ENCODE results near the gene PRKCE. TPM values are rescaled to one million over a fixed set of nuclear protein-coding genes. Genes with fewer than 3 reads are reported as not detected.

Gene PRKCE
- total RNA-seq, 4 donors from 2014 or later, result 10.9 to 19.6 (median 14.9) TPM

DNA sequence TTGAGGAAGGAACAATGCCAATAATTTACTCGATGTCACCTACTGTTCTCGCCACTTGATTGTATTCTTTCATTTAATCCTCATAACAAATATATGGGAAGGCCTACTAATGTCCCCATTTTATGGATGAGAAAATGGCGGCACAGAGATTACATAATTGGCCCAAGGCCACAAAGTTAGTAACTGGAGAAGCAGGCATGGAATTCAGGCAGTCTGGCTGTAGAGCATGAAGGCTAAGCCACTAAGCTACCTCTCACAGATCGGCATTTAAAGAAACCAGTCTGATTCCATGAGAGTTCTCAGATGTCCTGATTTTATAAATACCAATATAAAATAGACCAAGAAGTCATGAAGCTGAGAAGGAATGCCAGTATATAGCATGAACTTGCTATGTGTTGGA lies 523.9 kb downstream of the PRKCE start:
- TF ChIP-seq, protein P1, sequence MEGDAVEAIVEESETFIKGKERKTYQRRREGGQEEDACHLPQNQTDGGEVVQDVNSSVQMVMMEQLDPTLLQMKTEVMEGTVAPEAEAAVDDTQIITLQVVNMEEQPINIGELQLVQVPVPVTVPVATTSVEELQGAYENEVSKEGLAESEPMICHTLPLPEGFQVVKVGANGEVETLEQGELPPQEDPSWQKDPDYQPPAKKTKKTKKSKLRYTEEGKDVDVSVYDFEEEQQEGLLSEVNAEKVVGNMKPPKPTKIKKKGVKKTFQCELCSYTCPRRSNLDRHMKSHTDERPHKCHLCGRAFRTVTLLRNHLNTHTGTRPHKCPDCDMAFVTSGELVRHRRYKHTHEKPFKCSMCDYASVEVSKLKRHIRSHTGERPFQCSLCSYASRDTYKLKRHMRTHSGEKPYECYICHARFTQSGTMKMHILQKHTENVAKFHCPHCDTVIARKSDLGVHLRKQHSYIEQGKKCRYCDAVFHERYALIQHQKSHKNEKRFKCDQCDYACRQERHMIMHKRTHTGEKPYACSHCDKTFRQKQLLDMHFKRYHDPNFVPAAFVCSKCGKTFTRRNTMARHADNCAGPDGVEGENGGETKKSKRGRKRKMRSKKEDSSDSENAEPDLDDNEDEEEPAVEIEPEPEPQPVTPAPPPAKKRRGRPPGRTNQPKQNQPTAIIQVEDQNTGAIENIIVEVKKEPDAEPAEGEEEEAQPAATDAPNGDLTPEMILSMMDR (IDR thresholded peaks at IDR 0.05; ENCODE audit: low read depth), result no peak

DNA sequence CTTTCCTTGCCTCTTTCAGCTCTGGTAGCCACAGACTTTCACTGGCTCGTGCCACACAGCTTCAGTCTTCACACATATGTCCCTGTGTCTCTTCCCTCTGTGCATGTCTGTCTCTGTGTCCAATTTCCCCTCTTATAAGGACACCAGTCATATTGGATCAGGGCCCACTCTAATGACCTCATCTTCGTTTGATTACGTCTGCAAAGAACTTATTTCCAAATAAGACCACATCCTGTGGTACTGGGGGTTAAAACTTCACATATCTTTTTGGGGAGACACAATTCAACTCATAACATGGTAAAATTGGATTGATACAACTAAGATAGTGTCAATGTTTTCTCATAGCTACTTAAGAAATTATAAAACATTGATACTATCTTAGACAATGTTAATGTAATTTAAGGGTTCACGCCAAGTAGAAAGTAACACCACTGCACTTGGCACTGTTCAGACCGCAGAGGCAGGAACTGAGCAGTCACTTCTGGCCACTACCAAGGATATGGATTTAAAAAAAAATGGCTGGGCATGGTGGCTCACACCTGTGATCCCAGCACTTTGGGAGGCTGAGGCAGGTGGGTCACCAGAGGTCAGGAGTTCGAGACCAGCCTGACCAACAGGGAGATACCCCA lies 526.1 kb downstream of the PRKCE start:
- TF ChIP-seq, protein P1 (IDR thresholded peaks at IDR 0.05; ENCODE audit: low read depth), result no peak

DNA sequence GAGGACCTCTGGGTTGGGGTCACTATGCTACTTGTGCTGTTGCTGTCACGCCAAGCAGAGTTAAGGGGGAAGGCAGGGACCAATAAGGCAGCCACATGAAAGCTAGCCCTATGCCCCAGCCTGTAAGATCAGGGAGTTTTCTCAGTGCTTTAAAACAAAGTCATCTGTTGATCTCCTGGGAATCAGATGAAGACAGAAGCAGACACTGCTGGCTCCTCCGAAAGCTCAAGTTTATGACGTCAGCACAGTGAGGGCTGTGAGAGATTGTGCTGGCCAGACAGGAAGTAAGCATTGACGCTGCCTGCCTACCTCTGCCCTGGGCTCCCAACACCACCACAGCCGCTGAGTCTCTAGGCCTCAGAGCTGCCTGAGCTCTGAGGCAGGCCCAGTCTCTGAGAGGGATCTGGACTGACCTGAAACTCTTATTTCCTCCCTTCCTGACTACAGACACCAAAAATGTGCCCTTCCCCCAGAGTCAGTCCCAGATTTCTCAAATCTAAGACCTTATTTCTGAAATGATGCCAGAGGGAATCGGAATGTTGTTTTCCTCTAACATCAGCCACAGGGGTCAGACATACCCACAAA lies 527.7 kb downstream of the PRKCE start:
- TF ChIP-seq, protein P1 (IDR thresholded peaks at IDR 0.05; ENCODE audit: low read depth), result no peak

DNA sequence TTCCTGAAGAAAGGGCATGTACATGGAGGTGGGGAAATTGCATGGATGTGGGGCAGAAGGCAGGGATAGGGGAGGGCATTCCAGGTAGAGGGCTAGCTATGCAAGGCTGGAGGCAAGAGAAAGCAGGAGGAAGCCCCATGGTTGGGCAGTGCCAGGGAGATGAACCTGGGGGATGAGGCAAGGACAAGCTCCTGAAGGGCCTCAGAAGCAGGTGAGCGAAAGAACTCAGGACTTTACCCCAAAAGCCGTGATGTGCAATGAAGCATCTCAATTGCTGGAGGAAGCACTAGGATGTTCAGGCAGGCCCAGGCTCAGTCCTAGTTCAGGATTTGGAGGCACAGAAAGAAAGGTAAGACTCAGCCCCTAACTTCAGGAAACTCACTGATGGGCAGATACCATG lies 528.7 kb downstream of the PRKCE start:
- TF ChIP-seq, protein P1 (IDR thresholded peaks at IDR 0.05; ENCODE audit: low read depth), result no peak

DNA sequence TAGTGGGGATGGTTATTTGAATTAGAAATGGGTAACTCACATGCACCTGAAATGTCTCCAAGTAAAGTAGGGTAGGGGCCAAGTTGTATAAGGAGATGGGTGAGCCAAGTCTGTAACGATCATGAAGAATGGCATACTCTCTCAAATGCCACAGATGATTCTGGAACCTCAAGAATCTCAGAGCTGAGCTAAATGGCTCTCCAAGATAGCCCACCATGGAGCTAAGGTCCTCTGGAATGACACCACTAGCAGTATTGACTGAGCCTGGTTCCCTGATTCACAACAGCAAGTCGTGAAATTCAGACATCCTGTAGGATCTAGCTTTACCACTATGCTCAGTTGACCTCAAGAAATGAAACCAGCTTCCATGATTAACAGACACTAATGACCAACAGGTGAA lies 529.8 kb downstream of the PRKCE start:
- TF ChIP-seq, protein P1 (IDR thresholded peaks at IDR 0.05; ENCODE audit: low read depth), result no peak

DNA sequence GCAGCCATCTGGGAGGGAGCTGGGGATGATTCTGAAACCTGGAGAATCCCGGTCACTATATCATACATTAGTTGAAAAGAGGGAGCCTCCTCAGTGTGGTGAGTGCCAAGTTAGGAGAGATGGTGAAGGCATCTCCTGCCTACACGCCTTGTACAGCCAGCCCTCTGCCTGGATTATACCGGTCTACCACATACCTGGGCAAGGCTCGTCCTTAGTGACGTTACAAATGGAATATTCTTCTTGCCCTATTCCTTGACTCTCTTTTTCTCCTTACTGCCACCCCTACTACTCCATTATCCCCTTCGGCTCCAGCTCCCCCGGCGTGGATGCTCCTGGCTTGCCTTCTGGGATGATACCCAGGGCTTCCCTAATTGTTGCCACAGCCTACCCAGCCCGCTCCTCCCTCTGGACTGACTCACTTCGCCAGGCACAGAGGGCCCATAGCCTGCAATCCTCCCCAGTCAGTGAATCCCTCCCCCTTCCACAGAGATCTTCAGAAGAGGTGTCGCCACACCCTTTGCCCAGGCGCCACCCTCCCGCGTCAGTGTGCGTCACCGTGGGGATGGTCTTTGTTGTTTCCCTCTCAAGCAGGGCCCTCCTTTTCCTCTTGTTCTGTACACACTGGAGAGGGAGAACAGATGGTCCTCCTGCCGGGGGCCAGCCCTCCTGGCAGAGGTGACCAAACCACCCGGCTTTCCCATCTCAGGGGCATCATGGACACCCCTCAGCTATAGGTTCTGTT lies 530.5 kb downstream of the PRKCE start:
- TF ChIP-seq, protein P1 (IDR thresholded peaks at IDR 0.05; ENCODE audit: low read depth), result no peak

DNA sequence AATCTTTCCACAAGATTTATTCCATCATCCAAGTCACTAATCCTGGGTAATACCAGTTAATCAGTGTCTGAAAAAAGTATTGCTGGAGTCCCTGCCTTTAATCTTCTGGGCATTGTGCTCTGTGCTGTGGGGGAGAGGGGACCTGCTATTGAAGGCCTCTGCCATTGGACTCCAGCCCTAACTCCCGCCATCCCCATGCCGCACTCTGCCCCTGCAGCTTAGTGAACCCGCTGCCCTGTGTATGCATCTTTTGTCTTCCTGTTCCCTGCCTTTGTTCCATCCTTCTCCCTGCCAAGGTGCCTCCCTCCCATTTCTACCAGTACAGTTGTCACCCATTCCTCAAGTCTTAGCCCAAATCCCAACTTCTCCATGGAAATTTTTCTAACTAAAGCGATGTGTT lies 532.0 kb downstream of the PRKCE start:
- TF ChIP-seq, protein P1 (IDR thresholded peaks at IDR 0.05; ENCODE audit: low read depth), result no peak
